Measurements from ENCODE around the gene PDGFC.

- TF ChIP-seq EZH2 (optimal IDR thresholded peaks at IDR 0.05; ENCODE audit: low read depth, low read length) (no peak), CTCF (IDR thresholded peaks at IDR 0.05; ENCODE audit: low read length) (no peak)
Measured at GRCh38 chr4:156939801-156940200, 31.8 kb downstream of the PDGFC start.

Data from MM.1S (cell line).